H1 (cell line): ENCODE data around the gene MBNL2. TPM values are rescaled to one million over a fixed set of nuclear protein-coding genes. Genes with fewer than 3 reads are reported as not detected.

Experiments
- RFX5 ChIP-seq: IDR thresholded peaks from 2 replicates; pipeline ENCODE4 v1.6.1; 2011; ENCODE audit warnings: low read depth, low read length, improper control_type of control experiment, borderline replicate concordance
- polyA plus RNA-seq, 7 experiments: library from polyadenylated mRNA; depleted of rRNA in 3 of 7; stranded (reverse) in 5 of 7; unstranded in 2 of 7; fragments of >200 nt in 5 of 7; fragments of 200-250 nt in 2 of 7; gene quantifications; 1 replicate in 5 of 7; 2 replicates in 1 of 7; 4 replicates in 1 of 7; pipeline versions ENCODE4 v1.2.1 to v1.2.3, GENCODE V29; 2011 to 2013; ENCODE audit warnings: missing spikeins in 2 of 7, mixed read lengths in 2 of 7
- total RNA-seq: library from RNA; stranded (reverse); fragmentation: NEBNext Ultra II Directional; extraction: Animal tissue kit (Norgen Biotek cat#: 25700); gene quantifications from 2 replicates; pipeline ENCODE4 v1.2.1, GENCODE V29; 2021
- TF ChIP-seq, protein P1 (sequence below): IDR thresholded peaks from 2 replicates; pipeline ENCODE4 v1.6.1; 2012; ENCODE audit warnings: inconsistent platforms

The MBNL2 gene
- total and polyA plus RNA-seq, 2 of the 8 experiments (the other 6 are each of a cell fraction or from before 2014, with no cell fraction given): 1.0 to 2.6 TPM

DNA sequence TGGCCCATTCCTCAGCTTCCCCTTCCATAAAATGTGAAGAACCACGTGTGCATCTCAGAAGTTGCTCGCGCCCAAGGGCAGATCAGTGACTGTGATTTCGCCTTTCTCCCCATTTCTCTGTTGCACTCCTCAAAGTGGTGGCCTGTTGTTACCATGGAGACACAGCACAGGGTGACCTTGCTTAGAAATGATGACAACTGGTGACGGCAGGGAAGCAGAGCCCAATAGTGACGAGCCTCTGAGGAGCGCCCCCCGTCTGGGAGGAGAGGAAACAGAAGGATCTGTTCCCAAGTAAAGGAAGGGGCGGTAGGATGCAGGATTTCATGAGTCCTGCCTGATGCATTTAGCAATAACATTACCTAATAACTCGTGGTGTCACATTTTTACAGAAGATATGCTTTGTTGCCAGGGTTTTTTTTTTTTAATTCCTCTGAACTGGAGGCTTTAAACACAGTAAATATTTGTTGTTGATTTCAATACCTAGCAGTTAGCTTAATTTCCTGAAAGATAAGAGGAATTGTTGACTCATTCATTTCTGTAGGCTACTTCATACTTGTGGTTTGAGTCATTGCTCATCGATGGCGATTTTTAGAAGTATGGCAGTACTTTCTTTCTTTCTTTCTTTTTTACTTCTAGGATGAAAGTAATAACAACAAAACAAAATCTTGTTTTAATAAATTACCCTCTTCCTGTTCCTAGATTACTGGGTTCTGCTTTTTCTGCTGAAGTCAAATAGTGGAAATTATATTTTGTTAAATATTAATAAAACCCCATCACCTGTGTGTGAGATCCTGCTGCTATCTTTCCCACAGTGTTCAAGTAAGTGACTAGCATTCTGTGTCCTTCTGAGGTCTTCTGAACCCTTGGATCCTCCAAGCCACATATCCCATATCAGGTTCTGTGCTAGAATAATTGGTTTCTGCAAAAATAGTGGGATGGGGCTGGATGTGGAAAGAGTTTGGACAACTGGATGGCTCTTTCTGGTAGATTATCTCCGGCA lies 36.0 kb downstream of the MBNL2 start (continued):
- peak; percentile 90 for TF ChIP-seq RFX5
- TF ChIP-seq, protein P1, sequence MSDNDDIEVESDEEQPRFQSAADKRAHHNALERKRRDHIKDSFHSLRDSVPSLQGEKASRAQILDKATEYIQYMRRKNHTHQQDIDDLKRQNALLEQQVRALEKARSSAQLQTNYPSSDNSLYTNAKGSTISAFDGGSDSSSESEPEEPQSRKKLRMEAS: no peak
